H9 (cell line): Measurements from ENCODE around the gene PSG6. TPM values are rescaled to one million over a fixed set of nuclear protein-coding genes. Genes with fewer than 3 reads are reported as not detected.

ENCODE experiments used
- DNase-seq: peaks from one replicate; pipeline ENCODE4 v3.0.0-alpha.2; 2017
- H2AFZ ChIP-seq: one replicate; pipeline ENCODE4 v1.6.1; 2013; ENCODE audit warnings: mild to moderate bottlenecking, low read length, control low read depth, moderate library complexity
- H2AK5ac ChIP-seq: 2 replicates; pipeline ENCODE4 v1.6.1; 2013; ENCODE audit warnings: low read length, control low read depth, mixed read lengths; ENCODE audit not compliant: insufficient read length
- H2BK120ac ChIP-seq: one replicate; pipeline ENCODE4 v1.6.1; 2013; ENCODE audit warnings: low read depth, mild to moderate bottlenecking, low read length, control low read depth, inconsistent platforms; ENCODE audit not compliant: poor library complexity, severe bottlenecking
- H2BK12ac ChIP-seq: 2 replicates; pipeline ENCODE4 v1.6.1; 2013; ENCODE audit warnings: low read length, control low read depth, mixed read lengths, low read depth; ENCODE audit not compliant: insufficient read length
- H2BK15ac ChIP-seq: 2 replicates; pipeline ENCODE4 v1.6.1; 2013; ENCODE audit warnings: low read depth, low read length, control low read depth
- H2BK20ac ChIP-seq: one replicate; pipeline ENCODE4 v1.6.1; 2013; ENCODE audit warnings: low read depth, mild to moderate bottlenecking, low read length, control low read depth, inconsistent platforms; ENCODE audit not compliant: poor library complexity, severe bottlenecking
- H2BK5ac ChIP-seq: 2 replicates; pipeline ENCODE4 v1.6.1; 2013; ENCODE audit warnings: low read length, control low read depth, mixed read lengths; ENCODE audit not compliant: insufficient read length
- H3K14ac ChIP-seq: 2 replicates; pipeline ENCODE4 v1.6.1; 2013; ENCODE audit warnings: low read length, control low read depth; ENCODE audit not compliant: insufficient read depth
- H3K18ac ChIP-seq: 2 replicates; pipeline ENCODE4 v1.6.1; 2013; ENCODE audit warnings: low read depth, mild to moderate bottlenecking, mixed read lengths, low read length, control low read depth; ENCODE audit not compliant: insufficient read length
- H3K23ac ChIP-seq: 2 replicates; pipeline ENCODE4 v1.6.1; 2013; ENCODE audit warnings: low read length, control low read depth, mixed read lengths, low read depth; ENCODE audit not compliant: insufficient read length
- H3K23me2 ChIP-seq: 2 replicates; pipeline ENCODE4 v1.6.1; 2013; ENCODE audit warnings: low read depth, mild to moderate bottlenecking, mixed read lengths, low read length, control low read depth; ENCODE audit not compliant: insufficient read length, poor library complexity, severe bottlenecking
- H3K27ac ChIP-seq: 2 replicates; pipeline ENCODE4 v1.5.1; 2013; ENCODE audit warnings: low read length, control low read depth, mixed read lengths, low read depth; ENCODE audit not compliant: insufficient read length
- H3K27me3 ChIP-seq: 2 replicates; pipeline ENCODE4 v1.6.1; 2013; ENCODE audit warnings: low read length, control low read depth, inconsistent platforms; ENCODE audit not compliant: insufficient read depth
- H3K4ac ChIP-seq: 2 replicates; pipeline ENCODE4 v1.6.1; 2013; ENCODE audit warnings: low read depth, mild to moderate bottlenecking, control low read depth, inconsistent platforms, low read length, moderate library complexity
- H3K4me1 ChIP-seq: 2 replicates; pipeline ENCODE4 v1.6.1; 2013; ENCODE audit warnings: low read length, control low read depth, inconsistent platforms; ENCODE audit not compliant: insufficient read depth
- H3K4me2 ChIP-seq: 2 replicates; pipeline ENCODE4 v1.6.1; 2013; ENCODE audit warnings: low read length, control low read depth, mixed read lengths; ENCODE audit not compliant: insufficient read length, insufficient read depth
- H3K56ac ChIP-seq: 2 replicates; pipeline ENCODE4 v1.6.1; 2013; ENCODE audit warnings: low read depth, mild to moderate bottlenecking, mixed read lengths, low read length, control low read depth; ENCODE audit not compliant: insufficient read length
- H3K79me1 ChIP-seq: 2 replicates; pipeline ENCODE4 v1.6.1; 2013; ENCODE audit warnings: low read depth, mild to moderate bottlenecking, moderate library complexity, low read length, control low read depth, inconsistent platforms; ENCODE audit not compliant: insufficient read depth, poor library complexity, severe bottlenecking
- H3K79me2 ChIP-seq: 2 replicates; pipeline ENCODE4 v1.6.1; 2013; ENCODE audit warnings: low read length, control low read depth, inconsistent platforms; ENCODE audit not compliant: insufficient read depth
- H3K9ac ChIP-seq: 2 replicates; pipeline ENCODE4 v1.6.1; 2013; ENCODE audit warnings: low read length, control low read depth, mixed read lengths; ENCODE audit not compliant: insufficient read length; ENCODE audit errors: extremely low read depth
- H3K9me3 ChIP-seq: one replicate; pipeline ENCODE4 v1.6.1; 2013; ENCODE audit warnings: low read depth, low read length, inconsistent platforms; ENCODE audit not compliant: control insufficient read depth
- H3T11ph ChIP-seq: one replicate; pipeline ENCODE4 v1.6.1; 2013; ENCODE audit warnings: mild to moderate bottlenecking, low read length, control low read depth, inconsistent platforms
- H4K20me1 ChIP-seq: one replicate; pipeline ENCODE4 v1.6.1; 2013; ENCODE audit not compliant: control insufficient read depth, insufficient read length, insufficient read depth
- H4K5ac ChIP-seq: 2 replicates; pipeline ENCODE4 v1.6.1; 2013; ENCODE audit warnings: low read depth, mild to moderate bottlenecking, mixed read lengths, low read length, control low read depth; ENCODE audit not compliant: insufficient read length
- H4K8ac ChIP-seq: replicated peaks from 2 replicates; pipeline ENCODE4 v1.6.1; 2013; ENCODE audit warnings: low read length, control low read depth, mixed read lengths, low read depth; ENCODE audit not compliant: insufficient read length
- H4K91ac ChIP-seq: 2 replicates; pipeline ENCODE4 v1.6.1; 2013; ENCODE audit warnings: low read depth, mild to moderate bottlenecking, moderate library complexity, mixed read lengths, low read length, control low read depth; ENCODE audit not compliant: insufficient read length
- H3K27ac Mint-ChIP-seq, 3 experiments: 2 replicates in 2 of 3; 3 replicates in 1 of 3; pipeline ENCODE4 v1.8.0; 2020 to 2021; ENCODE audit warnings: mixed read lengths in 3 of 3, mild to moderate bottlenecking in 1 of 3, moderate library complexity in 1 of 3
- H3K27me3 Mint-ChIP-seq: 2 replicates; pipeline ENCODE4 v1.8.0; 2021; ENCODE audit warnings: low read depth, mild to moderate bottlenecking, moderate library complexity, mixed read lengths
- H3K36me3 Mint-ChIP-seq, 3 experiments: 2 replicates in 2 of 3; 3 replicates in 1 of 3; pipeline ENCODE4 v1.8.0; 2020 to 2021; ENCODE audit warnings: low read depth in 3 of 3, mixed read lengths in 3 of 3; ENCODE audit not compliant: insufficient read depth in 1 of 3
- H3K4me1 Mint-ChIP-seq, 2 experiments: 2 replicates each; pipeline ENCODE4 v1.8.0; 2020; ENCODE audit warnings: mixed read lengths in 2 of 2
- H3K4me3 Mint-ChIP-seq, 2 experiments: 2 replicates in 1 of 2; 3 replicates in 1 of 2; pipeline ENCODE4 v1.8.0; 2020 to 2021; ENCODE audit warnings: mild to moderate bottlenecking in 2 of 2, mixed read lengths in 2 of 2, moderate library complexity in 1 of 2
- H3K9me3 Mint-ChIP-seq, 2 experiments: 2 replicates in 1 of 2; 3 replicates in 1 of 2; pipeline ENCODE4 v1.8.0; 2020; ENCODE audit warnings: mild to moderate bottlenecking in 2 of 2, mixed read lengths in 2 of 2, moderate library complexity in 1 of 2
- CTCF ChIP-seq: fragments of 200-600 bp; sonication (generic); conservative IDR thresholded peaks from 3 replicates; pipeline ENCODE4 v1.8.0; 2021; ENCODE audit warnings: antibody characterized with exemption, mild to moderate bottlenecking
- WGBS: extraction: QIAGEN DNeasy Blood & Tissue Kit; methylation state at CpG from one replicate; pipeline ENCODE4 v1.1.7; 2013; ENCODE audit warnings: missing lambda C conversion rate, low lambda C conversion rate, mixed read lengths; ENCODE audit not compliant: insufficient read length; ENCODE audit errors: extremely low coverage; 5-methylcytosine and 5-hydroxymethylcytosine counted together
- total RNA-seq: library from RNA; stranded (reverse); gene quantifications from 2 replicates; pipeline ENCODE4 v1.2.1, GENCODE V29; 2021

The PSG6 gene
- total RNA-seq, 1 experiment from 2014 or later, result not detected

GRCh38 chr19:42872608-42873007 lies 45.1 kb downstream of the PSG6 start:
- no peak overlapping the region for H3K23ac ChIP-seq
- no peaks in the 10 kb centered on the region for H3K79me2 ChIP-seq
- no peaks in the 10 kb centered on the region for H3K4me1 ChIP-seq
- H3K36me3 Mint-ChIP-seq, result peaks cover 9 to 47% (median 17%) of the 10 kb centered on the region in 3 experiments; a peak in 6 of 7 replicates
- no peak overlapping the region for H3K4me3 Mint-ChIP-seq
- H3K27me3 ChIP-seq, result no peaks in the 10 kb centered on the region
- H3K9me3 ChIP-seq, result peaks cover 56% of the 10 kb centered on the region
- TF ChIP-seq CTCF, result no peak
- no CpG with 5 or more reads among the region's 3 CpGs for WGBS
- H2BK120ac ChIP-seq, result no peak overlapping the region
- no peak overlapping the region for H2AFZ ChIP-seq
- H3K18ac ChIP-seq, result no peak overlapping the region
- H3K4ac ChIP-seq, result no peak overlapping the region
- H4K20me1 ChIP-seq, result no peaks in the 10 kb centered on the region
- no peak overlapping the region for H3K4me2 ChIP-seq
- H3K27ac Mint-ChIP-seq, result no peak overlapping the region
- peaks cover 90 to 91% of the 10 kb centered on the region in 2 experiments for H3K9me3 Mint-ChIP-seq
- H4K8ac ChIP-seq, result no peak overlapping the region
- no peaks in the 10 kb centered on the region for H3K23me2 ChIP-seq
- no peak overlapping the region for H4K91ac ChIP-seq
- no peak overlapping the region for H3K27ac ChIP-seq
- H2BK5ac ChIP-seq, result no peak overlapping the region
- no peak overlapping the region for H3K9ac ChIP-seq
- no peak overlapping the region for H2AK5ac ChIP-seq
- no peak overlapping the region for H2BK20ac ChIP-seq
- no peak overlapping the region for H3T11ph ChIP-seq
- H4K5ac ChIP-seq, result no peak overlapping the region
- no peaks in the 10 kb centered on the region for H3K79me1 ChIP-seq
- H2BK12ac ChIP-seq, result no peak overlapping the region
- no peak overlapping the region for H2BK15ac ChIP-seq
- H3K4me1 Mint-ChIP-seq, result no peaks in the 10 kb centered on the region
- H3K56ac ChIP-seq, result no peak overlapping the region
- H3K14ac ChIP-seq, result no peak overlapping the region
- no peak for DNase-seq
- peaks cover 6% of the 10 kb centered on the region for H3K27me3 Mint-ChIP-seq
